Mesenchymal stem cell (in vitro differentiated cells and primary cell): ENCODE results near the gene DCAF10.

Experiments used
- DNase-seq: peaks from one replicate; pipeline ENCODE4 v3.0.0-alpha.2; 2013
- H2AFZ ChIP-seq: one replicate; pipeline ENCODE4 v1.6.1; 2013; ENCODE audit warnings: low read depth, mild to moderate bottlenecking, control low read depth, inconsistent platforms, low read length, moderate library complexity
- H2AK5ac ChIP-seq: 2 replicates; pipeline ENCODE4 v1.6.1; 2013; ENCODE audit warnings: low read length, moderate library complexity, mild to moderate bottlenecking, inconsistent platforms; ENCODE audit not compliant: severe bottlenecking
- H2BK120ac ChIP-seq: one replicate; pipeline ENCODE4 v1.6.1; 2013; ENCODE audit warnings: low read depth, mild to moderate bottlenecking, inconsistent platforms, low read length, moderate library complexity
- H2BK12ac ChIP-seq, 2 experiments: one replicate each; pipeline ENCODE4 v1.6.1; 2013; ENCODE audit warnings: inconsistent platforms in 2 of 2, low read length in 2 of 2, mild to moderate bottlenecking in 2 of 2, moderate library complexity in 2 of 2, control low read depth in 1 of 2
- H2BK15ac ChIP-seq: one replicate; pipeline ENCODE4 v1.6.1; 2013; ENCODE audit warnings: mild to moderate bottlenecking, low read depth, inconsistent platforms; ENCODE audit not compliant: poor library complexity, severe bottlenecking
- H2BK5ac ChIP-seq: 2 replicates; pipeline ENCODE4 v1.6.1; 2013; ENCODE audit warnings: low read depth, mild to moderate bottlenecking, low read length, control low read depth, inconsistent platforms; ENCODE audit not compliant: poor library complexity, severe bottlenecking
- H3K14ac ChIP-seq, 2 experiments: one replicate each; pipeline ENCODE4 v1.6.1; 2013; ENCODE audit warnings: inconsistent platforms in 2 of 2, low read length in 2 of 2, control low read depth in 1 of 2, mild to moderate bottlenecking in 1 of 2, moderate library complexity in 1 of 2
- H3K18ac ChIP-seq, 2 experiments: one replicate each; pipeline ENCODE4 v1.6.1; 2013; ENCODE audit warnings: inconsistent platforms in 2 of 2, low read length in 2 of 2, control low read depth in 1 of 2, low read depth in 1 of 2, mild to moderate bottlenecking in 1 of 2
- H3K23ac ChIP-seq, 2 experiments: one replicate each; pipeline ENCODE4 v1.6.1; 2013; ENCODE audit warnings: inconsistent platforms in 2 of 2, low read length in 2 of 2, mild to moderate bottlenecking in 2 of 2, moderate library complexity in 2 of 2, control low read depth in 1 of 2
- H3K27ac ChIP-seq: 2 replicates; pipeline ENCODE4 v1.5.1; 2013; ENCODE audit warnings: mild to moderate bottlenecking, moderate library complexity, low read length, control low read depth, inconsistent platforms; ENCODE audit not compliant: poor library complexity, severe bottlenecking
- H3K27me3 ChIP-seq, 2 experiments: 2 replicates each; pipeline versions ENCODE4 v1.6.1 to v1.7.0; 2013; ENCODE audit warnings: low read length in 2 of 2, mild to moderate bottlenecking in 2 of 2, moderate library complexity in 2 of 2, control low read depth in 1 of 2, inconsistent platforms in 1 of 2; ENCODE audit not compliant: control insufficient read depth in 1 of 2, insufficient read depth in 1 of 2
- H3K36me3 ChIP-seq, 2 experiments: 2 replicates each; pipeline versions ENCODE4 v1.6.1 to v1.7.0; 2013; ENCODE audit warnings: low read length in 2 of 2, control low read depth in 1 of 2, inconsistent platforms in 1 of 2, low read depth in 1 of 2, mild to moderate bottlenecking in 1 of 2; ENCODE audit not compliant: insufficient read depth in 2 of 2, control insufficient read depth in 1 of 2
- H3K4ac ChIP-seq, 2 experiments: one replicate each; pipeline ENCODE4 v1.6.1; 2013; ENCODE audit warnings: inconsistent platforms in 2 of 2, low read length in 2 of 2, mild to moderate bottlenecking in 2 of 2, moderate library complexity in 2 of 2, control low read depth in 1 of 2, low read depth in 1 of 2
- H3K4me1 ChIP-seq: 2 replicates; pipeline ENCODE4 v1.6.1; 2013; ENCODE audit warnings: low read depth, low read length, control low read depth; ENCODE audit not compliant: control insufficient read depth, insufficient read depth
- H3K4me2 ChIP-seq: 2 replicates; pipeline ENCODE4 v1.6.1; 2013; ENCODE audit warnings: low read length, mild to moderate bottlenecking, inconsistent platforms; ENCODE audit not compliant: poor library complexity, severe bottlenecking
- H3K4me3 ChIP-seq, 2 experiments: 2 replicates each; pipeline versions ENCODE4 v1.5.1 to v1.7.0; 2013; ENCODE audit warnings: low read length in 2 of 2, mild to moderate bottlenecking in 2 of 2, control low read depth in 1 of 2, low read depth in 1 of 2; ENCODE audit not compliant: insufficient read depth in 1 of 2
- H3K79me1 ChIP-seq: replicated peaks from 2 replicates; pipeline ENCODE4 v1.6.1; 2013; ENCODE audit warnings: mild to moderate bottlenecking, control low read depth, low read length, inconsistent platforms; ENCODE audit not compliant: poor library complexity, severe bottlenecking
- H3K9ac ChIP-seq: 2 replicates; pipeline ENCODE4 v1.7.0; 2013; ENCODE audit warnings: mild to moderate bottlenecking, low read length, moderate library complexity
- H3K9me3 ChIP-seq: 2 replicates; pipeline ENCODE4 v1.7.0; 2013; ENCODE audit warnings: mild to moderate bottlenecking, low read length; ENCODE audit not compliant: control insufficient read depth
- H4K8ac ChIP-seq: one replicate; pipeline ENCODE4 v1.6.1; 2013; ENCODE audit warnings: inconsistent platforms, mild to moderate bottlenecking, low read length, moderate library complexity
- H4K91ac ChIP-seq: one replicate; pipeline ENCODE4 v1.6.1; 2013; ENCODE audit warnings: mild to moderate bottlenecking, low read length, inconsistent platforms
- WGBS: methylation state at CpG from one replicate; pipeline ENCODE4 v1.1.7; 2013; ENCODE audit warnings: mixed read lengths; 5-methylcytosine and 5-hydroxymethylcytosine counted together

DCAF10 gene

GRCh38 chr9:37769995-37770394 is 30.6 kb upstream of the DCAF10 start:
- H2BK120ac ChIP-seq, result no peak overlapping the region
- no peak overlapping the region for H4K91ac ChIP-seq
- no peak overlapping the region for H2BK5ac ChIP-seq
- H3K14ac ChIP-seq, result no peak overlapping the region
- H2AFZ ChIP-seq, result no peak overlapping the region
- H3K79me1 ChIP-seq, result peaks cover 15% of the 10 kb centered on the region
- no peak overlapping the region for H3K23ac ChIP-seq
- H3K27me3 ChIP-seq, result no peaks in the 10 kb centered on the region
- no peak overlapping the region for H3K9ac ChIP-seq
- H3K36me3 ChIP-seq, result peaks cover 25 to 59% of the 10 kb centered on the region in 2 experiments
- H3K9me3 ChIP-seq, result no peaks in the 10 kb centered on the region
- H3K4me1 ChIP-seq, result peaks cover 1% of the 10 kb centered on the region
- no peak overlapping the region for H2BK15ac ChIP-seq
- H3K4me2 ChIP-seq, result no peak overlapping the region
- no peak overlapping the region for H2BK12ac ChIP-seq
- H3K4me3 ChIP-seq, result no peak overlapping the region
- no peak for DNase-seq
- WGBS, result 96% methylated on average over 3 of the region's 3 CpGs
- no peak overlapping the region for H3K27ac ChIP-seq
- no peak overlapping the region for H2AK5ac ChIP-seq
- H3K4ac ChIP-seq, result no peak overlapping the region
- no peak overlapping the region for H4K8ac ChIP-seq
- no peak overlapping the region for H3K18ac ChIP-seq

- no peak overlapping the region for H2AFZ ChIP-seq
- H3K9me3 ChIP-seq, result no peaks in the 10 kb centered on the region
- H3K18ac ChIP-seq, result no peak overlapping the region
- H2BK5ac ChIP-seq, result no peak overlapping the region
- H3K4me1 ChIP-seq, result peaks cover 2% of the 10 kb centered on the region
- H3K4me3 ChIP-seq, result no peak overlapping the region
- no peak overlapping the region for H3K4ac ChIP-seq
- no peak overlapping the region for H3K23ac ChIP-seq
- no peaks in the 10 kb centered on the region for H3K27me3 ChIP-seq
- no peak overlapping the region for H2AK5ac ChIP-seq
- H3K79me1 ChIP-seq, result peaks cover 16% of the 10 kb centered on the region
- no peak overlapping the region for H4K91ac ChIP-seq
- no peak overlapping the region for H2BK120ac ChIP-seq
- no peak overlapping the region for H2BK15ac ChIP-seq
- H3K14ac ChIP-seq, result no peak overlapping the region
- H3K9ac ChIP-seq, result no peak overlapping the region
- WGBS, result 100% methylated on average over 1 of the region's 1 CpG
- DNase-seq, result peak; percentile 15
- peaks cover 44 to 82% of the 10 kb centered on the region in 2 experiments for H3K36me3 ChIP-seq
- no peak overlapping the region for H4K8ac ChIP-seq
- no peak overlapping the region for H3K4me2 ChIP-seq
- no peak overlapping the region for H3K27ac ChIP-seq
- no peak overlapping the region for H2BK12ac ChIP-seq
Observed at GRCh38 chr9:37775216-37775919, 25.2 kb upstream of the DCAF10 start.

GRCh38 chr9:37776328-37776727 is 24.3 kb upstream of the DCAF10 start:
- Histone ChIP-seq H3K9ac (no peak overlapping the region), H3K27me3 (no peaks in the 10 kb centered on the region), H2BK15ac (no peak overlapping the region), H4K91ac (no peak overlapping the region), H3K23ac (no peak overlapping the region), H3K14ac (no peak overlapping the region), H2BK12ac (no peak overlapping the region), H3K4me1 (peaks cover 2% of the 10 kb centered on the region), H2BK5ac (no peak overlapping the region), H3K79me1 (peaks cover 17% of the 10 kb centered on the region), H3K4ac (no peak overlapping the region), H3K4me2 (no peak overlapping the region), H4K8ac (no peak overlapping the region), H2AFZ (no peak overlapping the region), H3K9me3 (no peaks in the 10 kb centered on the region), H3K18ac (no peak overlapping the region), H3K27ac (no peak overlapping the region), H3K4me3 (no peak overlapping the region), H2AK5ac (no peak overlapping the region), H3K36me3 (peaks cover 44 to 82% of the 10 kb centered on the region in 2 experiments), H2BK120ac (no peak overlapping the region)
- DNase-seq, result peak; percentile 75
- WGBS, result 45% methylated on average over 5 of the region's 5 CpGs

- Histone ChIP-seq H3K9ac (no peak overlapping the region), H3K36me3 (peaks cover 32 to 82% of the 10 kb centered on the region in 2 experiments), H3K27me3 (no peaks in the 10 kb centered on the region), H4K8ac (no peak overlapping the region), H3K4me1 (peaks cover 2% of the 10 kb centered on the region), H2AK5ac (no peak overlapping the region), H3K9me3 (no peaks in the 10 kb centered on the region), H3K23ac (no peak overlapping the region), H2BK12ac (no peak overlapping the region), H3K14ac (no peak overlapping the region), H2AFZ (no peak overlapping the region), H2BK15ac (no peak overlapping the region), H3K27ac (no peak overlapping the region), H3K4ac (no peak overlapping the region), H3K79me1 (peaks cover 15% of the 10 kb centered on the region), H2BK5ac (no peak overlapping the region), H3K4me2 (no peak overlapping the region), H2BK120ac (no peak overlapping the region), H4K91ac (no peak overlapping the region), H3K18ac (no peak overlapping the region), H3K4me3 (no peak overlapping the region)
- DNase-seq, result no peak
- WGBS, result 94% methylated on average over 1 of the region's 2 CpGs
Observed at GRCh38 chr9:37778534-37778933, 22.1 kb upstream of the DCAF10 start.
